Measurements from ENCODE around the gene SCN10A. TPM values are rescaled to one million over a fixed set of nuclear protein-coding genes. Genes with fewer than 3 reads are reported as not detected.

Gene SCN10A
- total and polyA plus RNA-seq, 9 of the 15 experiments (the other 6 are each of a cell fraction or from before 2014, with no cell fraction given): not detected

DNA sequence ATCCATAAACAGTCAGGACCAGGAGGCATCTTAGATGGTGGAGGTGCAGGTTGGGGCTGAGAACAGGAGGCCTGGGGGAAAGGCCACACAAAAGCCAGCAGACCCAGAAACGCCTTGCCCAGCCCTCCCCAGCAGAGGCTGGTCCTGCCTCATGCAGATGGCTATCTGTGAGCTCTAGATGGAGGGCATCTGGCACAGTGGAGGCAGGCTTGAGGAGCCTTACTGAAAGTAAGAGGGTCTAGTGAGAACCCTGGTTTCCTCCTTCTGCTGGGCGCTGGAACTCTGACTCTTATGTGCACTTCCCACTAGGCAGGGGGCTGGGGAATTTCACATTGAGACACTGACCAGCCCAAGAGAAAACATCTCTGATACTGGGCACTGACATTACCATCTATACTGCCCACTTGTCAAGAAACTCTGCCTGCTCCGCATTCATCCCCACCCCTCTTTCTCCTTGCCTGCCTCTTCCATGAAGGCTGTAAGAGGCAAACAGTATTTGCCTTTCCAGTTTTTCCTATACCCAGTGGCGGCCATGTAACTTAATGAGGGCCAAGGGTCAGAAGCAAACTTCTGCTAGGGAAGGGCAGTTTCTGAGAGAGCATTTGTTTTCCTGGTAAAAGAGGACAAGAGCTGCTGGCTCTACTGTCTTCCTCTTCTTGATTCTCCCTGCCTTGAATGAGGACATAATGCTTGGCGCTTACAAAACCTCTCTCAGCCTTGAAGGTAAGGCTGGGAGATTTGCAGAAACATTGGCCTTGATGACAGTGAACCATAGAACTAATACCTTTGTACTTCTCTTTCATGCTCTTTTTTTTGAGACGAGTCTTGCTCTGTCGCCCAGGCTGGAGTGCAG, 162.1 kb downstream of the SCN10A start (continued):
- TF ChIP-seq, protein P1, sequence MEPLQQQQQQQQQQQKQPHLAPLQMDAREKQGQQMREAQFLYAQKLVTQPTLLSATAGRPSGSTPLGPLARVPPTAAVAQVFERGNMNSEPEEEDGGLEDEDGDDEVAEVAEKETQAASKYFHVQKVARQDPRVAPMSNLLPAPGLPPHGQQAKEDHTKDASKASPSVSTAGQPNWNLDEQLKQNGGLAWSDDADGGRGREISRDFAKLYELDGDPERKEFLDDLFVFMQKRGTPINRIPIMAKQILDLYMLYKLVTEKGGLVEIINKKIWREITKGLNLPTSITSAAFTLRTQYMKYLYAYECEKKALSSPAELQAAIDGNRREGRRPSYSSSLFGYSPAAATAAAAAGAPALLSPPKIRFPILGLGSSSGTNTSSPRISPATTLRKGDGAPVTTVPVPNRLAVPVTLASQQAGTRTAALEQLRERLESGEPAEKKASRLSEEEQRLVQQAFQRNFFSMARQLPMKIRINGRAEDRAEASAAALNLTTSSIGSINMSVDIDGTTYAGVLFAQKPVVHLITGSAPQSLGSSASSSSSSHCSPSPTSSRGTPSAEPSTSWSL (CRISPR knock-in tag; IDR thresholded peaks at IDR 0.05; ENCODE audit: borderline replicate concordance): no peak
- TF ChIP-seq, protein P2, sequence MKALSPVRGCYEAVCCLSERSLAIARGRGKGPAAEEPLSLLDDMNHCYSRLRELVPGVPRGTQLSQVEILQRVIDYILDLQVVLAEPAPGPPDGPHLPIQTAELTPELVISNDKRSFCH (CRISPR knock-in tag; IDR thresholded peaks at IDR 0.05): no peak
- TF ChIP-seq, protein P2 (tag; IDR thresholded peaks at IDR 0.05): no peak
- TF ChIP-seq ZNF146 (CRISPR knock-in tag; IDR thresholded peaks at IDR 0.05; ENCODE audit: unreplicated experiment): no peak
- no peak for TF ChIP-seq ELF2 (CRISPR knock-in tag; IDR thresholded peaks at IDR 0.05)
- TF ChIP-seq U2AF2 (optimal IDR thresholded peaks at IDR 0.05; ENCODE audit: low read depth, low read length): no peak
- no peak for TF ChIP-seq HDAC1 (IDR thresholded peaks at IDR 0.05)
- TF ChIP-seq, protein P3, sequence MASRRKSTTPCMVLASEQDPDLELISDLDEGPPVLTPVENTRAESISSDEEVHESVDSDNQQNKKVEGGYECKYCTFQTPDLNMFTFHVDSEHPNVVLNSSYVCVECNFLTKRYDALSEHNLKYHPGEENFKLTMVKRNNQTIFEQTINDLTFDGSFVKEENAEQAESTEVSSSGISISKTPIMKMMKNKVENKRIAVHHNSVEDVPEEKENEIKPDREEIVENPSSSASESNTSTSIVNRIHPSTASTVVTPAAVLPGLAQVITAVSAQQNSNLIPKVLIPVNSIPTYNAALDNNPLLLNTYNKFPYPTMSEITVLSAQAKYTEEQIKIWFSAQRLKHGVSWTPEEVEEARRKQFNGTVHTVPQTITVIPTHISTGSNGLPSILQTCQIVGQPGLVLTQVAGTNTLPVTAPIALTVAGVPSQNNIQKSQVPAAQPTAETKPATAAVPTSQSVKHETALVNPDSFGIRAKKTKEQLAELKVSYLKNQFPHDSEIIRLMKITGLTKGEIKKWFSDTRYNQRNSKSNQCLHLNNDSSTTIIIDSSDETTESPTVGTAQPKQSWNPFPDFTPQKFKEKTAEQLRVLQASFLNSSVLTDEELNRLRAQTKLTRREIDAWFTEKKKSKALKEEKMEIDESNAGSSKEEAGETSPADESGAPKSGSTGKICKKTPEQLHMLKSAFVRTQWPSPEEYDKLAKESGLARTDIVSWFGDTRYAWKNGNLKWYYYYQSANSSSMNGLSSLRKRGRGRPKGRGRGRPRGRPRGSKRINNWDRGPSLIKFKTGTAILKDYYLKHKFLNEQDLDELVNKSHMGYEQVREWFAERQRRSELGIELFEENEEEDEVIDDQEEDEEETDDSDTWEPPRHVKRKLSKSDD (conservative IDR thresholded peaks at IDR 0.05; ENCODE audit: low read length): no peak
- TF ChIP-seq, protein P4, sequence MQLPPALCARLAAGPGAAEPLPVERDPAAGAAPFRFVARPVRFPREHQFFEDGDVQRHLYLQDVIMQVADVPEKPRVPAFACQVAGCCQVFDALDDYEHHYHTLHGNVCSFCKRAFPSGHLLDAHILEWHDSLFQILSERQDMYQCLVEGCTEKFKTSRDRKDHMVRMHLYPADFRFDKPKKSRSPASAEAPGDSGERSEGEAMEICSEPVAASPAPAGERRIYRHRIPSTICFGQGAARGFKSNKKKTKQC (CRISPR knock-in tag; IDR thresholded peaks at IDR 0.05): no peak
- TF ChIP-seq TFAM (CRISPR knock-in tag; conservative IDR thresholded peaks at IDR 0.05): no peak
- TF ChIP-seq EP300 (IDR thresholded peaks at IDR 0.05; ENCODE audit: low read length): no peak
- TF ChIP-seq, protein P5, sequence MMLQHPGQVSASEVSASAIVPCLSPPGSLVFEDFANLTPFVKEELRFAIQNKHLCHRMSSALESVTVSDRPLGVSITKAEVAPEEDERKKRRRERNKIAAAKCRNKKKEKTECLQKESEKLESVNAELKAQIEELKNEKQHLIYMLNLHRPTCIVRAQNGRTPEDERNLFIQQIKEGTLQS (IDR thresholded peaks at IDR 0.05): no peak
- TF ChIP-seq, protein P5 (CRISPR knock-in tag; conservative IDR thresholded peaks at IDR 0.05): no peak
